A549 (cell line): Measurements from ENCODE around the gene SPAG5. TPM values are rescaled to one million over a fixed set of nuclear protein-coding genes. Genes with fewer than 3 reads are reported as not detected.

Experiments
- ATAC-seq, 2 experiments: fragments of 200-7000 bp in 1 of 2; fragments of >200 bp in 1 of 2; cut with Nextera tagmentation in 1 of 2; cut with Tn5 transposase in 1 of 2; 3 replicates each; pipeline versions ENCODE4 v1.8.0 to v1.9.1; 2018 to 2020; ENCODE audit warnings: mild to moderate bottlenecking in 1 of 2, moderate library complexity in 1 of 2
- CTCF ChIA-PET: fragments of 300-600 bp; sonication (Branson Sonifier 250); formaldehyde crosslinking; extraction: SDS; loops from one replicate; lab custom pipeline; 2021; ENCODE audit warnings: antibody characterized with exemption, inconsistent platforms; lab: Yijun Ruan, JAX
- POLR2A ChIA-PET: fragments of 350-600 bp; formaldehyde crosslinking; extraction: SDS; loops from one replicate; lab custom pipeline; 2021; ENCODE audit warnings: antibody characterized with exemption, inconsistent platforms; lab: Yijun Ruan, JAX
- DNase-seq, 2 experiments: peaks; one replicate each; pipeline versions ENCODE4 v3.0.0 to v3.0.0-alpha.2; 2011 to 2016; ENCODE audit warnings: low read depth in 1 of 2, low spot score in 1 of 2
- FAIRE-seq: peaks from 2 replicates; lab custom pipeline; 2011; peaks lifted over from hg19 to GRCh38; lab: Jason Lieb, UNC
- H3K27ac ChIP-seq, 2 experiments: fragments of >200 bp; sonication (Bioruptor Twin); formaldehyde crosslinking; 3 replicates each; pipeline ENCODE4 v1.5.1; 2016 to 2017
- H3K4me1 ChIP-seq: fragments of >200 bp; sonication (Bioruptor Twin); formaldehyde crosslinking; 3 replicates; pipeline ENCODE4 v1.6.1; 2016
- H3K4me2 ChIP-seq: fragments of >200 bp; sonication (Bioruptor Twin); formaldehyde crosslinking; 3 replicates; pipeline ENCODE4 v1.6.1; 2016
- H3K4me3 ChIP-seq: fragments of >200 bp; sonication (Bioruptor Twin); formaldehyde crosslinking; 3 replicates; pipeline ENCODE4 v1.5.1; 2016
- H3K9me3 ChIP-seq: fragments of >200 bp; sonication (Bioruptor Twin); formaldehyde crosslinking; 3 replicates; pipeline ENCODE4 v1.6.1; 2016
- BHLHE40 ChIP-seq: IDR thresholded peaks from 2 replicates; pipeline ENCODE4 v1.6.1; 2012; ENCODE audit warnings: low read depth, low read length, inconsistent platforms
- CBX2 ChIP-seq: fragments of 200-600 bp; sonication (generic); IDR thresholded peaks from 2 replicates; pipeline ENCODE4 v1.6.1; 2016; ENCODE audit warnings: low read depth, mild to moderate bottlenecking, borderline replicate concordance
- EHMT2 ChIP-seq: fragments of 200-600 bp; sonication (generic); IDR thresholded peaks from 2 replicates; pipeline ENCODE4 v1.6.1; 2016; ENCODE audit warnings: antibody characterized with exemption, low read depth, mild to moderate bottlenecking, moderate library complexity
- FOSL2 ChIP-seq, 2 experiments: fragments of 450-650 bp in 1 of 2; fragments of >200 bp in 1 of 2; sonication (Bioruptor Twin) in 1 of 2; formaldehyde crosslinking; IDR thresholded peaks; 2 replicates each; pipeline versions ENCODE4 v1.5.0 to v1.6.1; 2016 to 2020; ENCODE audit warnings: mild to moderate bottlenecking in 1 of 2, moderate library complexity in 1 of 2
- FOXS1 ChIP-seq: fragments of 250-450 bp; sonication (Bioruptor Pico); IDR thresholded peaks from 2 replicates; pipeline ENCODE4 v1.5.0; 2020; ENCODE audit warnings: mild to moderate bottlenecking, moderate library complexity
- HOXA7 ChIP-seq: fragments of 250-450 bp; sonication (Bioruptor Pico); IDR thresholded peaks from 2 replicates; pipeline ENCODE4 v1.5.0; 2020; ENCODE audit warnings: mild to moderate bottlenecking, moderate library complexity
- HOXB5 ChIP-seq: fragments of 250-450 bp; sonication (Bioruptor Pico); IDR thresholded peaks from 2 replicates; pipeline ENCODE4 v1.5.0; 2020; ENCODE audit warnings: mild to moderate bottlenecking, moderate library complexity
- JUN ChIP-seq, 2 experiments: fragments of >200 bp; sonication (Bioruptor Twin); formaldehyde crosslinking; IDR thresholded peaks; 2 replicates in 1 of 2; 3 replicates in 1 of 2; pipeline ENCODE4 v1.6.1; 2016 to 2017
- JUNB ChIP-seq: fragments of >200 bp; sonication (Bioruptor Twin); formaldehyde crosslinking; IDR thresholded peaks from 2 replicates; pipeline ENCODE4 v1.6.1; 2016
- MAFK ChIP-seq: fragments of 450-650 bp; IDR thresholded peaks from 2 replicates; pipeline ENCODE4 v1.6.1; 2014; ENCODE audit not compliant: partially characterized antibody
- MYC ChIP-seq: IDR thresholded peaks from 2 replicates; pipeline ENCODE4 v1.6.1; 2012; ENCODE audit warnings: mild to moderate bottlenecking, inconsistent platforms, low read length, improper control_type of control experiment, borderline replicate concordance
- PHF8 ChIP-seq: fragments of 200-600 bp; sonication (generic); IDR thresholded peaks from 2 replicates; pipeline ENCODE4 v1.6.1; 2016; ENCODE audit warnings: low read depth, mild to moderate bottlenecking, antibody characterized with exemption, moderate library complexity, borderline replicate concordance
- POLR2A ChIP-seq: IDR thresholded peaks from 2 replicates; pipeline ENCODE4 v1.6.1; 2012; ENCODE audit warnings: mild to moderate bottlenecking, low read length
- RFX5 ChIP-seq: fragments of 450-650 bp; IDR thresholded peaks from 2 replicates; pipeline ENCODE4 v1.7.1; 2014; ENCODE audit warnings: antibody characterized with exemption, mild to moderate bottlenecking, moderate library complexity
- RNF2 ChIP-seq: fragments of 200-600 bp; sonication (generic); IDR thresholded peaks from 2 replicates; pipeline ENCODE4 v1.6.1; 2016; ENCODE audit warnings: low read depth, mild to moderate bottlenecking, antibody characterized with exemption, moderate library complexity, borderline replicate concordance
- ZC3H11A ChIP-seq: fragments of 450-650 bp; IDR thresholded peaks from 2 replicates; pipeline ENCODE4 v1.6.1; 2014; ENCODE audit warnings: antibody characterized with exemption, mild to moderate bottlenecking
- ZFP36 ChIP-seq: fragments of 450-650 bp; IDR thresholded peaks from 2 replicates; pipeline ENCODE4 v1.6.1; 2014; ENCODE audit warnings: borderline replicate concordance; ENCODE audit not compliant: partially characterized antibody
- WGBS: methylation state at CpG from one replicate; pipeline ENCODE4 v1.1.6; 2017; ENCODE audit errors: missing lambda C conversion rate; 5-methylcytosine and 5-hydroxymethylcytosine counted together
- polyA plus RNA-seq, 4 experiments: library from polyadenylated mRNA; depleted of rRNA in 3 of 4; stranded (reverse); fragments of >200 nt; fragmentation: RNase III in 1 of 4; extraction: RNeasy Plus Mini Kit Qiagen cat#74134 plus additional on column Dnase treatment in 1 of 4; gene quantifications; 2 replicates in 3 of 4; 3 replicates in 1 of 4; pipeline ENCODE4 v1.2.3, GENCODE V29; 2011 to 2017
- TF ChIP-seq, protein P1 (sequence below): fragments of >200 bp; sonication (Bioruptor Twin); formaldehyde crosslinking; IDR thresholded peaks from 3 replicates; pipeline ENCODE4 v1.5.1; 2016
- TF ChIP-seq, protein P2 (sequence below): fragments of >200 bp; sonication (Bioruptor Twin); formaldehyde crosslinking; IDR thresholded peaks from 3 replicates; pipeline ENCODE4 v1.6.1; 2016
- TF ChIP-seq, protein P3 (sequence below): fragments of >200 bp; sonication (Bioruptor Twin); formaldehyde crosslinking; IDR thresholded peaks from 2 replicates; pipeline ENCODE4 v1.6.1; 2016
- TF ChIP-seq, protein P4 (sequence below): IDR thresholded peaks from 2 replicates; pipeline ENCODE4 v1.6.1; 2012; ENCODE audit warnings: low read depth, borderline replicate concordance
- TF ChIP-seq, protein P5 (sequence below): IDR thresholded peaks from 2 replicates; pipeline ENCODE4 v1.6.1; 2012

Gene SPAG5
- polyA plus RNA-seq, 2 of the 4 experiments (the other 2 are of a cell fraction) = 111 TPM

DNA sequence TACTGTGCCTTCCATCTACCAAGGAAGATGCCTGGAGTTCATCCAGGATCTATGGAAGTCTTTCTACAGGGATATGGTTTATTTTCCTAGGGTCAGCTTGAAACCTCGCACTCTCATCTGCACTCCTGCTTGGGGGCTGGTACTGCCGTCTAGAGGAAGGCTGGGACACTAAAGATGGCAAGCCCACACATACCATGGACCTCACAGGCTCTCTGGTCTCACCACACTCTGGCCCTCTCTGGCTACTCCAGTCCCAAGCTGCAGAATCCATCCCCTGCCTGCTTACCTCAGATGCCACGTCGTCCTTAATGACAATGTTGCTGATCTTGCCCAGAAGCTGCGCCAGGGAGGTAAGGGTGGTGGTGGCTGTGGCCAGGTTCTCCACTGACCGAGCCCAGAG is 44.3 kb downstream of the SPAG5 start:
- peak; percentile 31 to 63; a peak in 3 of 6 replicates for ATAC-seq
- CTCF ChIA-PET = interaction anchor here (0.6 to 12.8 kb wide), 11 partner anchors 9 to 155 kb away, joined by 3 to 188 read pairs (median 4); partner anchors contain the start of gene PIGS
- H3K9me3 ChIP-seq = no peaks in the 10 kb centered on the region
- H3K27ac ChIP-seq = no peak overlapping the region
- H3K4me3 ChIP-seq = no peak overlapping the region
- peaks cover 11% of the 10 kb centered on the region for H3K4me1 ChIP-seq
- H3K4me2 ChIP-seq = no peak overlapping the region
- TF ChIP-seq, protein P1, sequence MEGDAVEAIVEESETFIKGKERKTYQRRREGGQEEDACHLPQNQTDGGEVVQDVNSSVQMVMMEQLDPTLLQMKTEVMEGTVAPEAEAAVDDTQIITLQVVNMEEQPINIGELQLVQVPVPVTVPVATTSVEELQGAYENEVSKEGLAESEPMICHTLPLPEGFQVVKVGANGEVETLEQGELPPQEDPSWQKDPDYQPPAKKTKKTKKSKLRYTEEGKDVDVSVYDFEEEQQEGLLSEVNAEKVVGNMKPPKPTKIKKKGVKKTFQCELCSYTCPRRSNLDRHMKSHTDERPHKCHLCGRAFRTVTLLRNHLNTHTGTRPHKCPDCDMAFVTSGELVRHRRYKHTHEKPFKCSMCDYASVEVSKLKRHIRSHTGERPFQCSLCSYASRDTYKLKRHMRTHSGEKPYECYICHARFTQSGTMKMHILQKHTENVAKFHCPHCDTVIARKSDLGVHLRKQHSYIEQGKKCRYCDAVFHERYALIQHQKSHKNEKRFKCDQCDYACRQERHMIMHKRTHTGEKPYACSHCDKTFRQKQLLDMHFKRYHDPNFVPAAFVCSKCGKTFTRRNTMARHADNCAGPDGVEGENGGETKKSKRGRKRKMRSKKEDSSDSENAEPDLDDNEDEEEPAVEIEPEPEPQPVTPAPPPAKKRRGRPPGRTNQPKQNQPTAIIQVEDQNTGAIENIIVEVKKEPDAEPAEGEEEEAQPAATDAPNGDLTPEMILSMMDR = peak; percentile 32; the same call in 2 of the 3 replicates
- TF ChIP-seq, protein P2, sequence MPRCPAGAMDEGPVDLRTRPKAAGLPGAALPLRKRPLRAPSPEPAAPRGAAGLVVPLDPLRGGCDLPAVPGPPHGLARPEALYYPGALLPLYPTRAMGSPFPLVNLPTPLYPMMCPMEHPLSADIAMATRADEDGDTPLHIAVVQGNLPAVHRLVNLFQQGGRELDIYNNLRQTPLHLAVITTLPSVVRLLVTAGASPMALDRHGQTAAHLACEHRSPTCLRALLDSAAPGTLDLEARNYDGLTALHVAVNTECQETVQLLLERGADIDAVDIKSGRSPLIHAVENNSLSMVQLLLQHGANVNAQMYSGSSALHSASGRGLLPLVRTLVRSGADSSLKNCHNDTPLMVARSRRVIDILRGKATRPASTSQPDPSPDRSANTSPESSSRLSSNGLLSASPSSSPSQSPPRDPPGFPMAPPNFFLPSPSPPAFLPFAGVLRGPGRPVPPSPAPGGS = no peak
- TF ChIP-seq BHLHE40 (no peak), PHF8 (no peak), POLR2A (no peak), RNF2 (no peak)
- TF ChIP-seq, all 56 proteins: peak for 1
- FAIRE-seq = no peak
- peak in 1 of 2 experiments; percentile 53 for DNase-seq
- POLR2A ChIA-PET = no interaction called here
- WGBS = 80% methylated on average over 6 of the region's 6 CpGs

DNA sequence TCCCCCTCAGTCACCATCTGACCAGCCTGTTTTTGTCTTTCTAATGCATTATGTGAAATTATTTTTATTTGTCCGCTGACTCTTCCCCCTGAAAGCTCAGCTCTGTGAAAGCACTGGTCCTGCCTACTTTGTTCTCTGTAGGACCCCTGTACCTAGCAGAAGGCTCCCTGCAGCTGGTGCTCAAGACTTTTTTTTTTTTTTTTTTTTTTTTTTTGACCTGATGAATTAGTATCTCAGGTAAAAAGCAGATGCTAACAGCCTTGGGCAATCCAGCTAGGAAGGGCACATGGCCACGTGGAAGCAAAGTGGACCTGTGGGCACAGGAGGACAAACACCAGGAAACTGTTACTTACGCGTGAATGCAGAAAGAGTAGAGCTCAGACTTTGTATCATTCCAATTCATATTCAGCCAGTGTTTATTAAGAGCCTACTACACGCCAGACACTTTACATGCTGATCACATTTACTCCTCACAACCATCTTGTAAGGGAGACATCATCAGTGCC is 45.8 kb downstream of the SPAG5 start:
- H3K27ac ChIP-seq = no peak overlapping the region
- peaks cover 11% of the 10 kb centered on the region for H3K4me1 ChIP-seq
- FAIRE-seq (no peak), ATAC-seq (no peak), DNase-seq (no peak)
- no peak for TF ChIP-seq JUNB
- TF ChIP-seq ZC3H11A = no peak
- TF ChIP-seq FOSL2 (IDR thresholded peaks at IDR 0.05) = no peak
- no peak for TF ChIP-seq FOSL2 (CRISPR knock-in tag; IDR thresholded peaks at IDR 0.05)
- TF ChIP-seq PHF8 = no peak
- TF ChIP-seq, protein P3, sequence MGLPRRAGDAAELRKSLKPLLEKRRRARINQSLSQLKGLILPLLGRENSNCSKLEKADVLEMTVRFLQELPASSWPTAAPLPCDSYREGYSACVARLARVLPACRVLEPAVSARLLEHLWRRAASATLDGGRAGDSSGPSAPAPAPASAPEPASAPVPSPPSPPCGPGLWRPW = no peak
- TF ChIP-seq ZFP36 = no peak
- no peak for TF ChIP-seq CBX2
- TF ChIP-seq FOXS1 (CRISPR knock-in tag) = no peak
- no peak for TF ChIP-seq HOXB5 (CRISPR knock-in tag)
- no peak for TF ChIP-seq MYC
- TF ChIP-seq RFX5 = no peak
- TF ChIP-seq EHMT2 = no peak
- CTCF ChIA-PET = interaction anchor here (0.6 to 12.8 kb wide), 6 partner anchors 12 to 375 kb away, joined by 3 to 188 read pairs (median 6); no protein-coding TSS in a partner anchor
- H3K4me2 ChIP-seq = peak overlapping the region; percentile 91
- WGBS = 97% methylated on average over 5 of the region's 5 CpGs
- POLR2A ChIA-PET = interaction anchor here (0.6 to 1.4 kb wide), 3 partner anchors 18 to 209 kb away, joined by 3 to 7 read pairs (median 4); partner anchors contain the start of genes PIGS and POLDIP2
- peak overlapping the region; percentile 97 for H3K4me3 ChIP-seq
- no peaks in the 10 kb centered on the region for H3K9me3 ChIP-seq

DNA sequence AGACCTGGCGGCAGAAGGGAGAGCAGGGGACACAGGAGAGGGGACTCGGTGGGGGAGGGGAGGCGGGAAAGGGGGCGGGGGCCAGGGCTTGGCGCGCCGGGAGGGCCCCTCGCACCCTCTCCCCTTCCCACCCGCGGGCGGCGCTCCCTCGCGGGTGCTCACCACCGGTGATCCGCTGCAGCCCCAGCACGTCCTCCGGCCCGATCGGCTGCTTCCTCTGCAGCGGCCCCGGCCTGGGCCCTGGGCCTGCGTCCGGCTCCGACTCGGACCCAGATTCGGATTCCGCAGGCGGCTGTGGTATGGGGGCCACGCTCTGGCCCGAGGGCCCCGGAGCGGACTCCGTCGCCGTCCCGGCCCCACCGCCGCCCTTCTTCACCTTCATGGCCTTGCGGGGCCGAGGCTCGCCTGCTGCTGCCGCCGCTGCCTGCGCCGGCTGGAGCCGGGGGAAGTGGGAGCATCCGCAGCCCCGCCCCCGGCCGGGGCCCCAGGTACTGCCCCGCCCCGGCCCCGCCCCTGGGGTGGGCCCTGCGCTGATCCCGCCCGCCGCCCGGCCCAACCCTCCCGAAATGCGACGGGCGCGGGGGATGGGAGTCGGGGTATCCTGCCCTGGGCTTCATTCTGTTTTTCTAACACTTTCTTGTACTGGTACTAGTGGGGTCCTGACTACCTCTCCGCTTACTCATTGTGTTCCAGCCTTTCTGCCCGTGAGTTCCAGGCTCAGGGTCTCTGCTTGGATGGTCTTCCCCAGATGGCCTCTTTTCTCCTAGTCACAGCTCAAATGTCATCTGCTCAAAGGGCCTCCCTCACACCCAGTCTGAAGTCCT is 46.4 kb downstream of the SPAG5 start, which contains the start of gene UNC119:
TSS of gene UNC119 (minus strand) at position 449 of the 824 bp plus-strand sequence. CDS start at position 382, 67 bp downstream.
- Histone ChIP-seq H3K4me2 (peak within 1 kb of the TSS; percentile 91), H3K4me3 (peak within 1 kb of the TSS; percentile 97), H3K4me1 (peaks cover 11% of the 10 kb centered on the region), H3K9me3 (no peaks in the 10 kb centered on the region), H3K27ac (peak within 1 kb of the TSS; percentile 79 to 90)
- FAIRE-seq (no peak), ATAC-seq (peak; percentile 75 to 91), DNase-seq (peak; percentile 59 to 89)
- TF ChIP-seq MAFK = no peak
- peak; percentile 92 for TF ChIP-seq PHF8
- TF ChIP-seq, protein P4, sequence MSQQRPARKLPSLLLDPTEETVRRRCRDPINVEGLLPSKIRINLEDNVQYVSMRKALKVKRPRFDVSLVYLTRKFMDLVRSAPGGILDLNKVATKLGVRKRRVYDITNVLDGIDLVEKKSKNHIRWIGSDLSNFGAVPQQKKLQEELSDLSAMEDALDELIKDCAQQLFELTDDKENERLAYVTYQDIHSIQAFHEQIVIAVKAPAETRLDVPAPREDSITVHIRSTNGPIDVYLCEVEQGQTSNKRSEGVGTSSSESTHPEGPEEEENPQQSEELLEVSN = 0 out of 2 replicates have a peak, but pooled peaks have one; percentile 49
- TF ChIP-seq JUN (IDR thresholded peaks at IDR 0.05) = peak in 1 of 2 experiments; percentile 64; a peak in 1 of 5 replicates
- TF ChIP-seq HOXA7 (CRISPR knock-in tag) = no peak
- no peak for TF ChIP-seq EHMT2
- TF ChIP-seq, protein P5, sequence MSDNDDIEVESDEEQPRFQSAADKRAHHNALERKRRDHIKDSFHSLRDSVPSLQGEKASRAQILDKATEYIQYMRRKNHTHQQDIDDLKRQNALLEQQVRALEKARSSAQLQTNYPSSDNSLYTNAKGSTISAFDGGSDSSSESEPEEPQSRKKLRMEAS = 0 out of 2 replicates have a peak, but pooled peaks have one; percentile 20
- TF ChIP-seq POLR2A = peak; percentile 88
- TF ChIP-seq, protein P2 = peak; percentile 65; the same call in 1 of the 3 replicates
- ChIA-PET CTCF (interaction anchor here (1.2 to 12.8 kb wide), 3 partner anchors 11 to 56 kb away, joined by 3 to 188 read pairs (median 14); no protein-coding TSS in a partner anchor), POLR2A (interaction anchor here (0.7 to 1.4 kb wide), 2 partner anchors 19 to 208 kb away, joined by 4 to 7 read pairs; partner anchors contain the start of gene PIGS)
- WGBS = 6% methylated on average over 28 of the region's 67 CpGs
